Activated naive CD4-positive, alpha-beta T cell treated with anti-CD3 and anti-CD28 coated beads, Interleukin-2, amount 50 U/mL, for 16 hours (primary cell): ENCODE data around the gene SPCS1.
"Not testable (repeated sequence)": the region's sequence is repeated elsewhere in the genome, so short reads cannot be mapped to it uniquely, and the experiment has no call there.

Source experiments
- DNase-seq: peaks from one replicate; pipeline ENCODE4 v3.0.0-alpha.2; 2020

Gene SPCS1

GRCh38 chr3:52695798-52696671 lies 9.9 kb upstream of the SPCS1 start:
- no peak for DNase-seq

GRCh38 chr3:52696830-52697631 lies 8.9 kb upstream of the SPCS1 start:
- no peak for DNase-seq

GRCh38 chr3:52697632-52697965 lies 8.3 kb upstream of the SPCS1 start:
- DNase-seq, result no peak

GRCh38 chr3:52703341-52703740 lies 2.6 kb upstream of the SPCS1 start:
- no peak for DNase-seq

GRCh38 chr3:52704611-52705437 lies 1.1 kb upstream of the SPCS1 start:
- DNase-seq, result no peak

GRCh38 chr3:52705438-52705687 lies 543 bp upstream of the SPCS1 start:
- DNase-seq, result no peak

- DNase-seq, result no peak
Observed at GRCh38 chr3:52707585-52707984, 1.7 kb downstream of the SPCS1 start.

GRCh38 chr3:52710512-52710911 lies 4.6 kb downstream of the SPCS1 start:
- no peak for DNase-seq

GRCh38 chr3:52712291-52713212 lies 6.6 kb downstream of the SPCS1 start:
- DNase-seq, result no peak

- DNase-seq, result no peak
Observed at GRCh38 chr3:52714335-52715302, 8.7 kb downstream of the SPCS1 start.

- no peak for DNase-seq
Observed at GRCh38 chr3:52715714-52716305, 9.9 kb downstream of the SPCS1 start.

GRCh38 chr3:52719618-52720017 lies 13.7 kb downstream of the SPCS1 start:
- no peak for DNase-seq

- DNase-seq, result no peak
Observed at GRCh38 chr3:52721002-52721729, 15.3 kb downstream of the SPCS1 start.

- DNase-seq, result no peak
Observed at GRCh38 chr3:52721730-52722008, 15.8 kb downstream of the SPCS1 start.

GRCh38 chr3:52722491-52722890 lies 16.6 kb downstream of the SPCS1 start:
- no peak for DNase-seq

- DNase-seq, result no peak
Observed at GRCh38 chr3:52723935-52724334, 18.0 kb downstream of the SPCS1 start.

- DNase-seq, result no peak
Observed at GRCh38 chr3:52724511-52724910, 18.6 kb downstream of the SPCS1 start.

- not testable (repeated sequence) for DNase-seq
Observed at GRCh38 chr3:52728753-52729152, 22.8 kb downstream of the SPCS1 start.

GRCh38 chr3:52730681-52731080 lies 24.8 kb downstream of the SPCS1 start:
- no peak for DNase-seq

GRCh38 chr3:52731590-52731989 lies 25.7 kb downstream of the SPCS1 start:
- DNase-seq, result no peak
